ENCODE data around the gene TMX2. TPM values are rescaled to one million over a fixed set of nuclear protein-coding genes. Genes with fewer than 3 reads are reported as not detected.

Gene TMX2
- total RNA-seq, 1 experiment from 2014 or later: 151 TPM

DNA sequence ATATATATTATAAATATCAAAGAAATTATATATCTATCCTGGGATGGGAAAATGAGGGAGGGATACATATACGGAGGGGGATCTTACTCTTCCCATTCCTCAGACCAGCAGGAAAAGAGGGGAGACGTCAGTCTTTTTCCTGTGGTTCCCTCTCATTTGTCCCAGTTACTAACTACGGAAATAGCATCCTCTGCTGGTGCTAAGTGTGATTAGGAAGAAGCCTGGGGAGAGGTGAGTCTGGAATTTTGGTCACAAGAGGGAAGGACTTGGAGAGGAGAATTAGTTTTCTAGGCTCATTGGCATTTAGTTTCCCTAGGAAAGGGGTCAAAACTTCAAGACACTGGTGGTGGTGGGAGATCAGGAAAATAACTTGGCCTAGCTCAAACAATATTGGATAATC lies 12.0 kb upstream of the TMX2 start:
- no peak overlapping the region for H3K27ac ChIP-seq (ENCODE audit: low read length)
- in situ Hi-C loops (cut with HindIII; ENCODE audit: low pct_unique_long_range_greater_than_20kb, low sequenced_read_pairs) (no loop called here), intact Hi-C loops (cut with micrococcal nuclease; ENCODE audit: unreplicated experiment) (no loop called here)
- CTCF ChIA-PET: no interaction called here
- H3K9me3 ChIP-seq (ENCODE audit: control insufficient read depth, insufficient read depth, low read depth, low read length): no peaks in the 10 kb centered on the region
- no peak for ATAC-seq
- TF ChIP-seq TCF7L2 (IDR thresholded peaks at IDR 0.05; ENCODE audit: low read depth, low read length) (no peak), CTCF (IDR thresholded peaks at IDR 0.05) (no peak), POLR2AphosphoS5 (IDR thresholded peaks at IDR 0.05; ENCODE audit: low read depth, low read length) (no peak), REST (IDR thresholded peaks at IDR 0.05; ENCODE audit: insufficient read depth in 1 of 2, low read depth in 2 of 2, low read length in 1 of 2) (no peak), SIN3A (IDR thresholded peaks at IDR 0.05; ENCODE audit: borderline replicate concordance, insufficient read depth, low read depth, low read length) (no peak)
- DNase-seq (ENCODE audit: low read depth, low spot score): no peak
- H3K4me1 ChIP-seq (ENCODE audit: control insufficient read depth, insufficient read depth, low read length): no peaks in the 10 kb centered on the region
- POLR2A ChIA-PET: no interaction called here
- peaks cover 22% of the 10 kb centered on the region for H3K36me3 ChIP-seq (ENCODE audit: control insufficient read depth, insufficient read depth, low read length)
- no peaks in the 10 kb centered on the region for H3K27me3 ChIP-seq (ENCODE audit: control insufficient read depth, insufficient read depth, low read length)
- H3K4me3 ChIP-seq (ENCODE audit: low read depth in 2 of 2, low read length in 2 of 2): no peak overlapping the region
- no TSS peak for BruUV-seq (replicated peaks)

DNA sequence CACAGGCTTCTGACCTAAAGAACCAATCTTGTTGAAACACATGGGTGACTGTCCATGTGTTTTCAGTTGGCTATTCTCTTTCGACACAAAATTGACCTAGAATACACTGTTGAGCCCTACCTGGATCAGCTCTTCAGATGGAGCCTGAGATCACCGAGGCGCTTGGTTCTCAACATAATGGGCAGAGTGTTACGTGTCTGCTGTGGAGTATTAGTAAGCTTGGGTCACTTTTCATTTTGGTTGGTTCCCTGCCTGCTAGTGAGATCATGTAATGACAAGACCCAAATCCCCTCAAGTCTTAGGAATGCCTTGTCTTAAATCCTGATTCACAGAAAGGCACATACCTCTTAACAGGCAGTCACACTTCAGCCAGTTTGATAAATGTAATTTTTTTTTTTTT lies 9.1 kb upstream of the TMX2 start:
- in situ Hi-C loops (cut with HindIII; ENCODE audit: low pct_unique_long_range_greater_than_20kb, low sequenced_read_pairs) (no loop called here), intact Hi-C loops (cut with micrococcal nuclease; ENCODE audit: unreplicated experiment) (no loop called here)
- no TSS peak for BruUV-seq (replicated peaks)
- H3K4me1 ChIP-seq (ENCODE audit: control insufficient read depth, insufficient read depth, low read length): no peaks in the 10 kb centered on the region
- H3K9me3 ChIP-seq (ENCODE audit: control insufficient read depth, insufficient read depth, low read depth, low read length): no peaks in the 10 kb centered on the region
- ChIA-PET POLR2A (interaction anchor here (0.7 kb wide), 1 partner anchor 32 kb away, joined by 4 read pairs; no protein-coding TSS in a partner anchor), CTCF (no interaction called here)
- no peak for ATAC-seq
- DNase-seq (ENCODE audit: low read depth, low spot score): no peak
- H3K27me3 ChIP-seq (ENCODE audit: control insufficient read depth, insufficient read depth, low read length): no peaks in the 10 kb centered on the region
- H3K4me3 ChIP-seq (ENCODE audit: low read depth in 2 of 2, low read length in 2 of 2): no peak overlapping the region
- H3K36me3 ChIP-seq (ENCODE audit: control insufficient read depth, insufficient read depth, low read length): peaks cover 16% of the 10 kb centered on the region
- H3K27ac ChIP-seq (ENCODE audit: low read length): no peak overlapping the region
- TF ChIP-seq REST (IDR thresholded peaks at IDR 0.05; ENCODE audit: insufficient read depth in 1 of 2, low read depth in 2 of 2, low read length in 1 of 2) (no peak), POLR2AphosphoS5 (IDR thresholded peaks at IDR 0.05; ENCODE audit: low read depth, low read length) (no peak), SIN3A (IDR thresholded peaks at IDR 0.05; ENCODE audit: borderline replicate concordance, insufficient read depth, low read depth, low read length) (no peak), CTCF (IDR thresholded peaks at IDR 0.05) (no peak), TCF7L2 (IDR thresholded peaks at IDR 0.05; ENCODE audit: low read depth, low read length) (no peak)
